HCT116 (cell line): ENCODE measurements around the gene KRTAP5-3.

Experiments used
- POLR2AphosphoS5 ChIP-seq: IDR thresholded peaks from 2 replicates; pipeline ENCODE4 v1.6.1; 2011; ENCODE audit warnings: mild to moderate bottlenecking, low read depth, low read length, moderate library complexity
- TF ChIP-seq, protein P1 (sequence below), 3 experiments: fragments of 200-600 bp in 1 of 3; sonication (generic) in 1 of 3; IDR thresholded peaks in 2 of 3; conservative IDR thresholded peaks in 1 of 3; 2 replicates each; pipeline ENCODE4 v1.5.1; 2012 to 2017; ENCODE audit warnings: low read depth in 2 of 3, low read length in 2 of 3, antibody characterized with exemption in 1 of 3, borderline replicate concordance in 1 of 3, control low read depth in 1 of 3, mild to moderate bottlenecking in 1 of 3, mixed read lengths in 1 of 3, mixed run types in 1 of 3, moderate library complexity in 1 of 3; ENCODE audit not compliant: insufficient read depth in 1 of 3

DNA sequence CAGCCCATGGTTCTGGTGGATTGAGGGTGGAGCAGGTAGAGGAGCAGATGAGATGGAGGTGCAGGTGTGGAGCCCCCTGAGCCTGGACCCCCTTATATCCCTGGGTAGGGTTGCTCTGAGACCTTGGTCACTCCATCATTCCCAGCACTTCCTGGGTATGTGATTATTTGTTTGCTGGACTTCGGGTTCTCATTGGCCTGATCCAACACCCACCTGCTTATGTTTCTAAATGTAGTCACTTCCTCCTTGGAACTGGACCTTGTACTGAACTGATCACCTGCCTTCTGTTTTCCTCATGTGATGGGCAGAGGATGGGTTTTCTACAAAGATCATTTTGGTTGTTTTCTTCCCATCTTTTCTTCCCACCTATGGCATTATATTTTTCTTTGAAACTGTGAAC is 13.8 kb upstream of the KRTAP5-3 start, which contains the start of gene KRTAP5-4:
- TF ChIP-seq POLR2AphosphoS5, result no peak
- TF ChIP-seq, protein P1, sequence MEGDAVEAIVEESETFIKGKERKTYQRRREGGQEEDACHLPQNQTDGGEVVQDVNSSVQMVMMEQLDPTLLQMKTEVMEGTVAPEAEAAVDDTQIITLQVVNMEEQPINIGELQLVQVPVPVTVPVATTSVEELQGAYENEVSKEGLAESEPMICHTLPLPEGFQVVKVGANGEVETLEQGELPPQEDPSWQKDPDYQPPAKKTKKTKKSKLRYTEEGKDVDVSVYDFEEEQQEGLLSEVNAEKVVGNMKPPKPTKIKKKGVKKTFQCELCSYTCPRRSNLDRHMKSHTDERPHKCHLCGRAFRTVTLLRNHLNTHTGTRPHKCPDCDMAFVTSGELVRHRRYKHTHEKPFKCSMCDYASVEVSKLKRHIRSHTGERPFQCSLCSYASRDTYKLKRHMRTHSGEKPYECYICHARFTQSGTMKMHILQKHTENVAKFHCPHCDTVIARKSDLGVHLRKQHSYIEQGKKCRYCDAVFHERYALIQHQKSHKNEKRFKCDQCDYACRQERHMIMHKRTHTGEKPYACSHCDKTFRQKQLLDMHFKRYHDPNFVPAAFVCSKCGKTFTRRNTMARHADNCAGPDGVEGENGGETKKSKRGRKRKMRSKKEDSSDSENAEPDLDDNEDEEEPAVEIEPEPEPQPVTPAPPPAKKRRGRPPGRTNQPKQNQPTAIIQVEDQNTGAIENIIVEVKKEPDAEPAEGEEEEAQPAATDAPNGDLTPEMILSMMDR (IDR thresholded peaks at IDR 0.05 in 2 of 3, conservative IDR thresholded peaks at IDR 0.05 in 1 of 3; ENCODE audit: borderline replicate concordance in 1 of 3, insufficient read depth in 1 of 3, low read depth in 2 of 3, low read length in 2 of 3), result no peak
